Right lobe of liver (tissue), 6 donors: ENCODE data around the gene RFX8. TPM values are rescaled to one million over a fixed set of nuclear protein-coding genes. Genes with fewer than 3 reads are reported as not detected.

Experiments used
- ATAC-seq, 4 donors: fragments of 200-7000 bp; cut with Tn5 transposase; one replicate each; pipeline ENCODE4 v1.9.1; 2020; ENCODE audit warnings: mild to moderate bottlenecking in 4 of 4, moderate library complexity in 4 of 4
- DNase-seq, 3 donors: peaks; one replicate each; pipeline ENCODE4 v3.0.0-alpha.2; 2020
- H3K27ac ChIP-seq, 3 donors: fragments of 200-600 bp; one replicate each; pipeline ENCODE4 v1.8.0; 2022
- H3K27me3 ChIP-seq, 2 donors: fragments of 200-600 bp; one replicate each; pipeline ENCODE4 v1.8.0; 2022
- H3K36me3 ChIP-seq, 4 donors: fragments of 200-600 bp; sonication (generic) in 1 of 4; one replicate each; pipeline versions ENCODE4 v1.5.1 to v1.8.0; 2017 to 2022; ENCODE audit warnings: control low read depth in 1 of 4
- H3K4me1 ChIP-seq, 4 donors: fragments of 200-600 bp; sonication (generic) in 1 of 4; one replicate each; pipeline versions ENCODE4 v1.5.1 to v1.8.0; 2017 to 2022; ENCODE audit warnings: control low read depth in 1 of 4
- H3K4me3 ChIP-seq, 3 donors: fragments of 200-600 bp; one replicate each; pipeline ENCODE4 v1.8.0; 2022
- H3K9me3 ChIP-seq, 4 donors: fragments of 200-600 bp; sonication (generic) in 1 of 4; one replicate each; pipeline versions ENCODE4 v1.5.1 to v1.8.0; 2017 to 2022; ENCODE audit warnings: control low read depth in 1 of 4
- POLR2A ChIP-seq: fragments of 450-650 bp; IDR thresholded peaks from one replicate; pipeline ENCODE4 v1.6.1; 2017; ENCODE audit warnings: antibody characterized with exemption, mild to moderate bottlenecking
- WGBS: methylation state at CpG from one replicate; pipeline ENCODE4 v1.1.6; 2018; ENCODE audit warnings: low coverage, low lambda C conversion rate; ENCODE audit not compliant: insufficient coverage; ENCODE audit errors: missing lambda C conversion rate; 5-methylcytosine and 5-hydroxymethylcytosine counted together
- intact Hi-C, 2 donors: fragments of 100-400 bp; cut with DNase I; formaldehyde crosslinking; loops; one replicate each; pipeline versions ENCODE4 v1.11.2 to v1.14.1; 2022
- total RNA-seq, 6 experiments: library from RNA; depleted of rRNA in 2 of 6; stranded (reverse); fragments of >200 nt in 2 of 6; fragmentation: NEBNext Ultra II Directional in 3 of 6; extraction: Animal tissue kit (Norgen Biotek cat#: 25700) in 3 of 6; gene quantifications; one replicate each; pipeline versions ENCODE4 v1.1.0 to v1.2.4, GENCODE V29; 2016 to 2023
- TF ChIP-seq, protein P1 (sequence below), 4 donors: fragments of 200-600 bp in 3 of 4; fragments of 450-650 bp in 1 of 4; IDR thresholded peaks; one replicate each; pipeline versions ENCODE4 v1.5.1 to v1.8.0; 2016 to 2022; ENCODE audit warnings: antibody characterized with exemption in 4 of 4, mild to moderate bottlenecking in 2 of 4
- donor health status: DM: no; HTN: yes; CAD: no.
- donor health status: DM: no; HTN: no; CAD: no.
- donor health status: DM: no; HTN: no; CAD: no.
- donor health status: DM: no; HTN: yes; CAD: no.
- donor health status: DM: no; HTN: yes; CAD: no.

The RFX8 gene
- total RNA-seq, 6 experiments from 2014 or later, result not detected

DNA sequence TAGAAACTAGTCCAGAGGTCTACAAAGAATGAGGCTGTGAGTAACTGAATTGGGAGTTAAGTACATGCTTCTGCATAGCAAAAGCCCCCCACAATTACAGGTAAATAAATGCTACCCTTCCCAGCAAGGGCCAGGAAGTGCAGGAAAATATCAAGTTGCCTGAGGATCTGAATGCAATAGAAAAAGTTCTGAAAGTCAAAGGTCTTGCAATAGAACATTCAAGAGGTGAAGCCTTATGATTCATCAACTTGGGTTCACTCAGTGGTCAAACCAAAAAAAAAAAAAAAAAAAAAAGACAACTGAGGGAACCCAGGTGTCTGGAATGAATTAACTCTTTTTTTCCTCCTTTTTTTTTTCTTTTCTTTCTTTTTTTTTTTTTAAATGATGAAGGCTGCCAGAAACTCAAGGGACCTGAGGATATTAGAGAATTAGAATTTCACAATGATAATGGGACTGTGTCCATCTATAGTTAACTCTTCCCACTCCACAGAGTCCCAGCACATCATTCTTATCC lies 42.9 kb upstream of the RFX8 start:
- Histone ChIP-seq H3K9me3 (no peaks in the 10 kb centered on the region), H3K27ac (no peak overlapping the region), H3K4me3 (no peak overlapping the region), H3K4me1 (peaks cover 0 to 12% (median 2%) of the 10 kb centered on the region in 4 donors), H3K36me3 (no peaks in the 10 kb centered on the region), H3K27me3 (no peaks in the 10 kb centered on the region)
- TF ChIP-seq, protein P1, sequence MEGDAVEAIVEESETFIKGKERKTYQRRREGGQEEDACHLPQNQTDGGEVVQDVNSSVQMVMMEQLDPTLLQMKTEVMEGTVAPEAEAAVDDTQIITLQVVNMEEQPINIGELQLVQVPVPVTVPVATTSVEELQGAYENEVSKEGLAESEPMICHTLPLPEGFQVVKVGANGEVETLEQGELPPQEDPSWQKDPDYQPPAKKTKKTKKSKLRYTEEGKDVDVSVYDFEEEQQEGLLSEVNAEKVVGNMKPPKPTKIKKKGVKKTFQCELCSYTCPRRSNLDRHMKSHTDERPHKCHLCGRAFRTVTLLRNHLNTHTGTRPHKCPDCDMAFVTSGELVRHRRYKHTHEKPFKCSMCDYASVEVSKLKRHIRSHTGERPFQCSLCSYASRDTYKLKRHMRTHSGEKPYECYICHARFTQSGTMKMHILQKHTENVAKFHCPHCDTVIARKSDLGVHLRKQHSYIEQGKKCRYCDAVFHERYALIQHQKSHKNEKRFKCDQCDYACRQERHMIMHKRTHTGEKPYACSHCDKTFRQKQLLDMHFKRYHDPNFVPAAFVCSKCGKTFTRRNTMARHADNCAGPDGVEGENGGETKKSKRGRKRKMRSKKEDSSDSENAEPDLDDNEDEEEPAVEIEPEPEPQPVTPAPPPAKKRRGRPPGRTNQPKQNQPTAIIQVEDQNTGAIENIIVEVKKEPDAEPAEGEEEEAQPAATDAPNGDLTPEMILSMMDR (IDR thresholded peaks at IDR 0.05), result no peak
- no peak for TF ChIP-seq POLR2A
- intact Hi-C loops, result loop anchor here in 1 of 2 donors (10.0 kb wide), 1 partner anchor 297 kb away; no protein-coding TSS in a partner anchor
- ATAC-seq, result peak in 1 of 4 donors; percentile 52
- no peak for DNase-seq

DNA sequence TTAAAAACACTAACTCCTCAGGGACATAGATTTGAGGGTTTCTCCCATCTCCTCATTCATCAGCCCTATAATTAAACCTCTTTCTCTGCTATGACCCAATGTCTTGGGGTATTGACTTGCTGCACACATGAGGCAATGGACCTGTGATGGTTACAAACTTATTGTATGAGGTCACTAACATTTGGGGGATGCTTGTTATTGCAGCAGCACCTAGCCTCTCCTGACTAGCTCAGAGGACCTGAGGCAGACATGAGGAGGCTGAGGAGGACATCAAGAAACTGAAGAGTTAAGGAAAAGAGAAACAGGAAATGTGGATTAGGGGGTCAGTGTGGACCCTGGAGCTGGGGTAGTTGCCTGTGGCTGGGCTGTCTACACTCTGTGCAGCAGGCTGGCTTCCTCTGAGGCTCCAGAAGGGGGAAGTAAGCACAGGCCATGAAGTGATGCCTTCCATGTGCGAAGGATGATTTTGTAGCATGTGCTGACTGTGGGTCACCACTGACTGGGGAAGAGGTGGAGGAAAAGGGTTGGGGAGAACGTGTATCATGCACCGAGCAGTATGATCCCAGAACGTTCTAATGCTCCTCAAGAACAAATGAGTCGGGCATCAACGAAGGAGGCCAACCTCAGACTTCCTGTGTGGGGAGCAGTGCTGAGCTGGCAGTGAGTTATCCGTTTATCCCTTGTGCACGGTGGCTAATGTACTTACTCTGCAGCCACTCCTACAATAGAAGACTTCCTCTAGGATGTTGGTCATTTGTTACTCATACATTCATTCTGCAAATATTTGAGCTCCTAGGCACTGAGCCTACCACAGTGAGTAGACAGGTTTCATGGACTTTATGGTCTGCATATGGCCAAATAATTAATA lies 42.1 kb upstream of the RFX8 start:
- Histone ChIP-seq H3K9me3 (no peaks in the 10 kb centered on the region), H3K27ac (no peak overlapping the region), H3K36me3 (no peaks in the 10 kb centered on the region), H3K27me3 (no peaks in the 10 kb centered on the region), H3K4me1 (peaks cover 0 to 12% (median 2%) of the 10 kb centered on the region in 4 donors), H3K4me3 (no peak overlapping the region)
- ATAC-seq (peak in 1 of 4 donors; percentile 50), DNase-seq (no peak)
- intact Hi-C loops, result loop anchor here in 1 of 2 donors (10.0 kb wide), 1 partner anchor 298 kb away; no protein-coding TSS in a partner anchor
- 57% methylated on average over 7 of the region's 8 CpGs for WGBS
- TF ChIP-seq POLR2A, result peak; percentile 11
- TF ChIP-seq, protein P1 (IDR thresholded peaks at IDR 0.05), result no peak

DNA sequence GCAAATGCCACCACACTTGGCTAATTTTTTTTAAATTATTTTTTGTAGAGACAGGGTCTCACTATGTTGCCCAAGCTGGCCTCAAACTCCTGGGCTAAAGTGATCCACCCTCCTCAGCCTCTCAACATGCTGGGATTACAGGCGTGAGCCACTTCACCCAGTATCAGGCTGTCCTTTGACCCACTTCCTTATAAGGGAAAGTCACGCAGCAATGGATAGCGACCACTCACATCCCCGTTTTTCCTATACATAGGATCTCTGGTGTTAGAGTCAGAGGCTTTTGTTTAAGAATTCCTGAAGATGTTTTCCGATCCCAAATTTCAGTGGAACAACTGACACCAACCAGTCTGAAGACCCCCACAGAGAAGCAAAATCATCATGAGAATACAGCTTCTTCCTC lies 41.4 kb upstream of the RFX8 start:
- DNase-seq (no peak), ATAC-seq (no peak)
- Histone ChIP-seq H3K4me1 (peaks cover 0 to 12% (median 2%) of the 10 kb centered on the region in 4 donors), H3K27ac (no peak overlapping the region), H3K36me3 (no peaks in the 10 kb centered on the region), H3K9me3 (no peaks in the 10 kb centered on the region), H3K27me3 (no peaks in the 10 kb centered on the region), H3K4me3 (no peak overlapping the region)
- WGBS, result 100% methylated on average over 4 of the region's 5 CpGs
- TF ChIP-seq, protein P1 (IDR thresholded peaks at IDR 0.05), result no peak
- intact Hi-C loops, result loop anchor here in 1 of 2 donors (10.0 kb wide), 1 partner anchor 298 kb away; no protein-coding TSS in a partner anchor

DNA sequence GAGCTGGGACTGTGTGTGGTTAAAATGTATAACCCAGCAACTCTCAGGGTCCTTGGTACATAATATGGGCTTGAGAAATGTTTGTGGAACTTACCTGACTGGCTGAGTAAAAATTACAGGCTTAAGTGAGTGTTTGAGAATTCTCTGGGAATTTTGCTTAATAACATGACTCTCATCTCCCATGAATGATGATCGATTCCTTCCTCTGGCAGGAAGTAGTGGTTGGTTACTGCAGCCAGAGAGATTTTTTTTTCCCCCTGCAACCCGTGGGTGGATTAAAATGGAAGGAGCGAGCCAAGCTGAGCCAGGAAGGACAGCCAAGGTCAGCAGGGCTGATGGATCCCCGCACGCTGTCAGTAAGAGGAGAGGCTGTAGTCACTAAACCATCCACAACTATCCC lies 40.6 kb upstream of the RFX8 start:
- no peaks in the 10 kb centered on the region for H3K9me3 ChIP-seq
- no peak overlapping the region for H3K27ac ChIP-seq
- DNase-seq (peak in 1 of 3 donors; percentile 52), ATAC-seq (peak; percentile 17 to 74 (median 28))
- peaks cover 0 to 12% (median 2%) of the 10 kb centered on the region in 4 donors for H3K4me1 ChIP-seq
- H3K36me3 ChIP-seq, result no peaks in the 10 kb centered on the region
- WGBS, result 0% methylated on average over 5 of the region's 5 CpGs
- H3K4me3 ChIP-seq, result no peak overlapping the region
- TF ChIP-seq, protein P1 (IDR thresholded peaks at IDR 0.05), result no peak
- TF ChIP-seq POLR2A, result no peak
- intact Hi-C loops, result loop anchor here in 1 of 2 donors (10.0 kb wide), 1 partner anchor 299 kb away; no protein-coding TSS in a partner anchor
- no peaks in the 10 kb centered on the region for H3K27me3 ChIP-seq
